GM23338 (cell line): ENCODE data around the gene CCBE1. TPM values are rescaled to one million over a fixed set of nuclear protein-coding genes. Genes with fewer than 3 reads are reported as not detected.

Source experiments
- ATAC-seq: fragments of 200-7000 bp; cut with Tn5 transposase; 3 replicates; pipeline ENCODE4 v1.9.1; 2020
- DNase-seq: peaks from one replicate; pipeline ENCODE4 v3.0.0-alpha.2; 2015; ENCODE audit warnings: low spot score
- H2AFZ ChIP-seq: fragments of 200-600 bp; sonication (generic); 2 replicates; pipeline ENCODE4 v1.8.0; 2016; ENCODE audit warnings: antibody characterized with exemption, mild to moderate bottlenecking, moderate library complexity
- H3F3A ChIP-seq: fragments of 200-600 bp; sonication (generic); replicated peaks from 2 replicates; pipeline ENCODE4 v1.8.0; 2017; ENCODE audit warnings: antibody characterized with exemption, mixed run types, low read depth
- H3K27ac ChIP-seq: fragments of 200-600 bp; sonication (generic); 2 replicates; pipeline ENCODE4 v1.6.1; 2016; ENCODE audit warnings: low read depth
- H3K27me3 ChIP-seq: fragments of 200-600 bp; sonication (generic); 2 replicates; pipeline ENCODE4 v1.8.0; 2016; ENCODE audit warnings: mild to moderate bottlenecking, mixed run types, moderate library complexity; ENCODE audit not compliant: insufficient read depth
- H3K36me3 ChIP-seq: fragments of 200-600 bp; sonication (generic); 2 replicates; pipeline ENCODE4 v1.8.0; 2016; ENCODE audit warnings: mild to moderate bottlenecking; ENCODE audit not compliant: insufficient read depth
- H3K4me1 ChIP-seq: fragments of 200-600 bp; sonication (generic); 2 replicates; pipeline ENCODE4 v1.8.0; 2016; ENCODE audit warnings: mild to moderate bottlenecking, moderate library complexity; ENCODE audit not compliant: insufficient read depth
- H3K4me2 ChIP-seq: fragments of 200-600 bp; sonication (generic); 2 replicates; pipeline ENCODE4 v1.7.1; 2017; ENCODE audit warnings: mixed run types
- H3K4me3 ChIP-seq: fragments of 200-600 bp; sonication (generic); 2 replicates; pipeline ENCODE4 v1.6.1; 2016; ENCODE audit warnings: mixed run types
- H3K79me2 ChIP-seq: fragments of 200-600 bp; sonication (generic); replicated peaks from 2 replicates; pipeline ENCODE4 v1.8.0; 2017; ENCODE audit warnings: mild to moderate bottlenecking; ENCODE audit not compliant: insufficient read depth
- H3K9me2 ChIP-seq: fragments of 200-600 bp; sonication (generic); 2 replicates; pipeline ENCODE4 v1.8.0; 2017; ENCODE audit not compliant: insufficient read depth
- H4K20me1 ChIP-seq: fragments of 200-600 bp; sonication (generic); replicated peaks from 2 replicates; pipeline ENCODE4 v1.8.0; 2017; ENCODE audit warnings: mild to moderate bottlenecking; ENCODE audit not compliant: insufficient read depth
- H3K27ac Mint-ChIP-seq: 2 replicates; pipeline ENCODE4 v1.8.0; 2020; ENCODE audit warnings: inconsistent platforms, mild to moderate bottlenecking, moderate library complexity, mixed read lengths
- H3K27me3 Mint-ChIP-seq: 3 replicates; pipeline ENCODE4 v1.8.0; 2022; ENCODE audit warnings: low read depth, mild to moderate bottlenecking, moderate library complexity, mixed read lengths, inconsistent platforms; ENCODE audit not compliant: insufficient read depth, poor library complexity
- H3K36me3 Mint-ChIP-seq: 3 replicates; pipeline ENCODE4 v1.8.0; 2021; ENCODE audit warnings: low read depth, mild to moderate bottlenecking, inconsistent platforms, moderate library complexity, mixed read lengths
- H3K4me1 Mint-ChIP-seq: 3 replicates; pipeline ENCODE4 v1.8.0; 2020; ENCODE audit warnings: mild to moderate bottlenecking, inconsistent platforms, mixed read lengths
- H3K4me3 Mint-ChIP-seq: 3 replicates; pipeline ENCODE4 v1.8.0; 2021; ENCODE audit warnings: moderate library complexity, mild to moderate bottlenecking, inconsistent platforms, mixed read lengths
- H3K9me3 Mint-ChIP-seq: 3 replicates; pipeline ENCODE4 v1.8.0; 2020; ENCODE audit warnings: moderate library complexity, mild to moderate bottlenecking, inconsistent platforms, mixed read lengths
- EZH2 ChIP-seq: fragments of 200-600 bp; sonication (generic); IDR thresholded peaks from one replicate; pipeline ENCODE4 v1.8.0; 2017; ENCODE audit warnings: antibody characterized with exemption, mild to moderate bottlenecking, low read depth; ENCODE audit not compliant: unreplicated experiment
- EZH2phosphoT487 ChIP-seq: fragments of 200-600 bp; sonication (generic); IDR thresholded peaks from one replicate; pipeline ENCODE4 v1.8.1; 2018; ENCODE audit warnings: antibody characterized with exemption; ENCODE audit not compliant: unreplicated experiment
- JUNB ChIP-seq: IDR thresholded peaks from one replicate; pipeline ENCODE4 v1.6.1; 2016; ENCODE audit warnings: antibody characterized with exemption; ENCODE audit not compliant: unreplicated experiment
- NANOG ChIP-seq: IDR thresholded peaks from 2 replicates; pipeline ENCODE4 v1.6.1; 2016; ENCODE audit warnings: antibody characterized with exemption, borderline replicate concordance
- POLR2AphosphoS5 ChIP-seq: IDR thresholded peaks from 2 replicates; pipeline ENCODE4 v1.6.1; 2016; ENCODE audit warnings: antibody characterized with exemption, low read depth
- REST ChIP-seq: IDR thresholded peaks from one replicate; pipeline ENCODE4 v1.6.1; 2018; ENCODE audit warnings: antibody characterized with exemption; ENCODE audit not compliant: unreplicated experiment
- STAT1 ChIP-seq: IDR thresholded peaks from one replicate; pipeline ENCODE4 v1.6.1; 2016; ENCODE audit warnings: antibody characterized with exemption; ENCODE audit not compliant: unreplicated experiment
- ZNF114 ChIP-seq: fragments of 250-450 bp; sonication (Bioruptor Pico); IDR thresholded peaks from 2 replicates; pipeline ENCODE4 v1.5.0; 2020; ENCODE audit warnings: mild to moderate bottlenecking, moderate library complexity
- ZNF331 ChIP-seq: fragments of 250-450 bp; sonication (Bioruptor Pico); IDR thresholded peaks from 2 replicates; pipeline ENCODE4 v1.5.0; 2020; ENCODE audit warnings: low read depth, mild to moderate bottlenecking, moderate library complexity
- polyA plus RNA-seq: library from polyadenylated mRNA; unstranded; fragments of >200 nt; fragmentation: Nextera tagmentation; extraction: Ambion mirVana; gene quantifications from 2 replicates; pipeline ENCODE4 v1.2.1, GENCODE V29; 2016
- total RNA-seq: library from RNA; depleted of rRNA; stranded (reverse); fragments of >200 nt; shearing (Covaris generic); gene quantifications from 2 replicates; pipeline ENCODE4 v1.2.3, GENCODE V29; 2014
- TF ChIP-seq, protein P1 (sequence below): IDR thresholded peaks from 2 replicates; pipeline ENCODE4 v1.6.1; 2016; ENCODE audit warnings: antibody characterized with exemption
- TF ChIP-seq, protein P2 (sequence below), 2 experiments: fragments of 200-600 bp in 1 of 2; sonication (generic) in 1 of 2; conservative IDR thresholded peaks; 2 replicates each; pipeline versions ENCODE4 v1.5.1 to v1.6.1; 2016 to 2017; ENCODE audit warnings: antibody characterized with exemption in 2 of 2, low read depth in 2 of 2, mild to moderate bottlenecking in 2 of 2, moderate library complexity in 1 of 2

The CCBE1 gene
- total and polyA plus RNA-seq, 2 experiments from 2014 or later, result 2.1 to 2.6 TPM

- TF ChIP-seq, protein P1, sequence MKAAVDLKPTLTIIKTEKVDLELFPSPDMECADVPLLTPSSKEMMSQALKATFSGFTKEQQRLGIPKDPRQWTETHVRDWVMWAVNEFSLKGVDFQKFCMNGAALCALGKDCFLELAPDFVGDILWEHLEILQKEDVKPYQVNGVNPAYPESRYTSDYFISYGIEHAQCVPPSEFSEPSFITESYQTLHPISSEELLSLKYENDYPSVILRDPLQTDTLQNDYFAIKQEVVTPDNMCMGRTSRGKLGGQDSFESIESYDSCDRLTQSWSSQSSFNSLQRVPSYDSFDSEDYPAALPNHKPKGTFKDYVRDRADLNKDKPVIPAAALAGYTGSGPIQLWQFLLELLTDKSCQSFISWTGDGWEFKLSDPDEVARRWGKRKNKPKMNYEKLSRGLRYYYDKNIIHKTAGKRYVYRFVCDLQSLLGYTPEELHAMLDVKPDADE, result no peak
- TF ChIP-seq NANOG, result no peak
- no peak for TF ChIP-seq ZNF331
- TF ChIP-seq ZNF114 (CRISPR knock-in tag), result no peak
These were observed 245.3 kb downstream of the CCBE1 start (continued) for GRCh38 chr18:59451963-59452362.

DNA sequence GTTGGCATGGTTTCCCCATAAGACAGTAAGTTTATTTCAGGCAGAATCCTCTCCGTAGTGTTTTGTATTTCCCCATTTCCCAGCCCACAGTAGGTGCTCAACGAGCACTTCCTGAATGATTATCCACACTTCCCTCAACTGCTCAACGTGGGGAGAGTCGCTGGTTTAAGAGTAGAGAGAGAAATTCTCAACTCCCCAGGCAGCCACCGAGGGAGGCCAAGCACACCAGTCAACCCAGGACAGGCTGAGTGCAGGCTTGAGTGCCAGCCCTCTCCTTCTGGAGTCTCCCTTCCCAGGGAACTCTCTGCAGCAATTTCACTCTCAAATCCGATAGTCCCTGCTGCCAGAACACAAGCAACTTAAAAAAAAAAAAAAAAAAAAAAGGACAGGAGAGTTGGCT is 246.2 kb downstream of the CCBE1 start:
- no peaks in the 10 kb centered on the region for H3K79me2 ChIP-seq
- no peaks in the 10 kb centered on the region for H3K36me3 Mint-ChIP-seq
- peaks cover 8% of the 10 kb centered on the region for H3K27me3 Mint-ChIP-seq
- H3K27ac ChIP-seq, result no peak overlapping the region
- H3K4me1 ChIP-seq, result no peaks in the 10 kb centered on the region
- H3K9me3 Mint-ChIP-seq, result no peaks in the 10 kb centered on the region; the same call in 2 of the 3 replicates
- H3K27me3 ChIP-seq, result no peaks in the 10 kb centered on the region
- DNase-seq (no peak), ATAC-seq (peak; percentile 54; the same call in 2 of the 3 replicates)
- no peaks in the 10 kb centered on the region for H3F3A ChIP-seq
- peak overlapping the region; percentile 60; the same call in 1 of the 2 replicates for H2AFZ ChIP-seq
- no peak overlapping the region for H3K4me3 ChIP-seq
- H3K36me3 ChIP-seq, result no peaks in the 10 kb centered on the region
- H3K9me2 ChIP-seq, result no peaks in the 10 kb centered on the region
- H3K27ac Mint-ChIP-seq, result no peak overlapping the region
- no peak overlapping the region for H3K4me3 Mint-ChIP-seq
- no peak overlapping the region for H3K4me2 ChIP-seq
- H3K4me1 Mint-ChIP-seq, result peaks cover 6% of the 10 kb centered on the region; the same call in 2 of the 3 replicates
- no peaks in the 10 kb centered on the region for H4K20me1 ChIP-seq
- TF ChIP-seq, protein P2, sequence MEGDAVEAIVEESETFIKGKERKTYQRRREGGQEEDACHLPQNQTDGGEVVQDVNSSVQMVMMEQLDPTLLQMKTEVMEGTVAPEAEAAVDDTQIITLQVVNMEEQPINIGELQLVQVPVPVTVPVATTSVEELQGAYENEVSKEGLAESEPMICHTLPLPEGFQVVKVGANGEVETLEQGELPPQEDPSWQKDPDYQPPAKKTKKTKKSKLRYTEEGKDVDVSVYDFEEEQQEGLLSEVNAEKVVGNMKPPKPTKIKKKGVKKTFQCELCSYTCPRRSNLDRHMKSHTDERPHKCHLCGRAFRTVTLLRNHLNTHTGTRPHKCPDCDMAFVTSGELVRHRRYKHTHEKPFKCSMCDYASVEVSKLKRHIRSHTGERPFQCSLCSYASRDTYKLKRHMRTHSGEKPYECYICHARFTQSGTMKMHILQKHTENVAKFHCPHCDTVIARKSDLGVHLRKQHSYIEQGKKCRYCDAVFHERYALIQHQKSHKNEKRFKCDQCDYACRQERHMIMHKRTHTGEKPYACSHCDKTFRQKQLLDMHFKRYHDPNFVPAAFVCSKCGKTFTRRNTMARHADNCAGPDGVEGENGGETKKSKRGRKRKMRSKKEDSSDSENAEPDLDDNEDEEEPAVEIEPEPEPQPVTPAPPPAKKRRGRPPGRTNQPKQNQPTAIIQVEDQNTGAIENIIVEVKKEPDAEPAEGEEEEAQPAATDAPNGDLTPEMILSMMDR (conservative IDR thresholded peaks at IDR 0.05; ENCODE audit: low read depth in 2 of 2), result no peak
- TF ChIP-seq, protein P1, result no peak
- no peak for TF ChIP-seq STAT1
- no peak for TF ChIP-seq ZNF331
- no peak for TF ChIP-seq NANOG
- no peak for TF ChIP-seq JUNB
- TF ChIP-seq REST, result no peak
- TF ChIP-seq ZNF114 (CRISPR knock-in tag), result no peak
- TF ChIP-seq EZH2, result no peak
- TF ChIP-seq POLR2AphosphoS5, result no peak
- TF ChIP-seq EZH2phosphoT487, result no peak
